ENCODE measurements around the gene OR6X1. TPM values are rescaled to one million over a fixed set of nuclear protein-coding genes. Genes with fewer than 3 reads are reported as not detected.

Gene OR6X1, protein sequence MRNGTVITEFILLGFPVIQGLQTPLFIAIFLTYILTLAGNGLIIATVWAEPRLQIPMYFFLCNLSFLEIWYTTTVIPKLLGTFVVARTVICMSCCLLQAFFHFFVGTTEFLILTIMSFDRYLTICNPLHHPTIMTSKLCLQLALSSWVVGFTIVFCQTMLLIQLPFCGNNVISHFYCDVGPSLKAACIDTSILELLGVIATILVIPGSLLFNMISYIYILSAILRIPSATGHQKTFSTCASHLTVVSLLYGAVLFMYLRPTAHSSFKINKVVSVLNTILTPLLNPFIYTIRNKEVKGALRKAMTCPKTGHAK
- total RNA-seq = not detected

GRCh38 chr11:123754101-123754568 is at the start of gene OR6X1:
OR6X1 (minus strand) TSS chr11:123754518; CDS start chr11:123754518, 0 bp downstream.
- intact Hi-C loops (cut with DNase I; ENCODE audit: low total_unique reads) = no loop called here
- TF ChIP-seq POLR2A (IDR thresholded peaks at IDR 0.05) = no peak
- TF ChIP-seq, protein P1, sequence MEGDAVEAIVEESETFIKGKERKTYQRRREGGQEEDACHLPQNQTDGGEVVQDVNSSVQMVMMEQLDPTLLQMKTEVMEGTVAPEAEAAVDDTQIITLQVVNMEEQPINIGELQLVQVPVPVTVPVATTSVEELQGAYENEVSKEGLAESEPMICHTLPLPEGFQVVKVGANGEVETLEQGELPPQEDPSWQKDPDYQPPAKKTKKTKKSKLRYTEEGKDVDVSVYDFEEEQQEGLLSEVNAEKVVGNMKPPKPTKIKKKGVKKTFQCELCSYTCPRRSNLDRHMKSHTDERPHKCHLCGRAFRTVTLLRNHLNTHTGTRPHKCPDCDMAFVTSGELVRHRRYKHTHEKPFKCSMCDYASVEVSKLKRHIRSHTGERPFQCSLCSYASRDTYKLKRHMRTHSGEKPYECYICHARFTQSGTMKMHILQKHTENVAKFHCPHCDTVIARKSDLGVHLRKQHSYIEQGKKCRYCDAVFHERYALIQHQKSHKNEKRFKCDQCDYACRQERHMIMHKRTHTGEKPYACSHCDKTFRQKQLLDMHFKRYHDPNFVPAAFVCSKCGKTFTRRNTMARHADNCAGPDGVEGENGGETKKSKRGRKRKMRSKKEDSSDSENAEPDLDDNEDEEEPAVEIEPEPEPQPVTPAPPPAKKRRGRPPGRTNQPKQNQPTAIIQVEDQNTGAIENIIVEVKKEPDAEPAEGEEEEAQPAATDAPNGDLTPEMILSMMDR (IDR thresholded peaks at IDR 0.05) = no peak
- DNase-seq (ENCODE audit: low spot score in 2 of 2) = no peak
- WGBS, 2 donors = 89% methylated on average over 3 of the region's 3 CpGs
- H3K4me3 ChIP-seq (ENCODE audit: low read depth, poor library complexity, severe bottlenecking) = no peak within 1 kb of the TSS

GRCh38 chr11:123801765-123802164 is 47.4 kb upstream of the OR6X1 start:
- 0 to 32% methylated on average over 1 of the region's 1 CpG for WGBS, 2 donors
- intact Hi-C loops (cut with DNase I; ENCODE audit: low total_unique reads) = no loop called here
- H3K4me3 ChIP-seq (ENCODE audit: low read depth, poor library complexity, severe bottlenecking) = no peak overlapping the region
- TF ChIP-seq POLR2A (IDR thresholded peaks at IDR 0.05) = no peak
- TF ChIP-seq, protein P1 (IDR thresholded peaks at IDR 0.05) = no peak
- DNase-seq (ENCODE audit: low spot score in 2 of 2) = no peak

GRCh38 chr11:123800036-123800435 is 45.7 kb upstream of the OR6X1 start:
- H3K4me3 ChIP-seq (ENCODE audit: low read depth, poor library complexity, severe bottlenecking) = no peak overlapping the region
- 60 to 79% methylated on average over 3 of the region's 3 CpGs for WGBS, 2 donors
- TF ChIP-seq, protein P1 (IDR thresholded peaks at IDR 0.05) = no peak
- no peak for TF ChIP-seq POLR2A (IDR thresholded peaks at IDR 0.05)
- intact Hi-C loops (cut with DNase I; ENCODE audit: low total_unique reads) = no loop called here
- DNase-seq (ENCODE audit: low spot score in 2 of 2) = no peak

DNA sequence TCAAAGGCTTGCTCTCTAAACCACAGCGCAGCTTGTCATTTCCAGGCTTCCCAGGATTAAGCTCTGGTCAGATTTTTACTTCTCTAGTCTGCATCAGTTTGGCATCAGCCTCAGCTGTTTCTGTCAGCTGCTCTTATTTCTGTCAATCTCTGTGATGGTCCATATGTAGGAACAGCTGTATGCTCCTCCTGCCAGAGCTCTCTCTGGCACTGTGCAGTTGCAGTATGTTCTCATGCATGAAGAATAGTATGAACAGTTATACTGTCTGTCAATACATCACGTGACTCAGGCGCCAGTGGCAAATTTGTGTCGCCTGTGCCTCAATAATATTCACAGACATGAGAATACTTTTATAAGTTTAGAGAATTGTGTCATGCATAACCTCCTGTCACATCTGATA is 45.1 kb upstream of the OR6X1 start:
- DNase-seq (ENCODE audit: low spot score in 2 of 2) = no peak
- intact Hi-C loops (cut with DNase I; ENCODE audit: low total_unique reads) = no loop called here
- TF ChIP-seq POLR2A (IDR thresholded peaks at IDR 0.05) = no peak
- TF ChIP-seq, protein P1 (IDR thresholded peaks at IDR 0.05) = no peak
- no peak overlapping the region for H3K4me3 ChIP-seq (ENCODE audit: low read depth, poor library complexity, severe bottlenecking)
- 65 to 78% methylated on average over 4 of the region's 4 CpGs for WGBS, 2 donors

- intact Hi-C loops (cut with DNase I; ENCODE audit: low total_unique reads) = no loop called here
- WGBS, 2 donors = 78 to 80% methylated on average over 5 of the region's 5 CpGs
- H3K4me3 ChIP-seq (ENCODE audit: low read depth, poor library complexity, severe bottlenecking) = no peak overlapping the region
- no peak for DNase-seq (ENCODE audit: low spot score in 2 of 2)
- TF ChIP-seq, protein P1 (IDR thresholded peaks at IDR 0.05) = no peak
- no peak for TF ChIP-seq POLR2A (IDR thresholded peaks at IDR 0.05)
Measured at GRCh38 chr11:123798513-123799252, 44.4 kb upstream of the OR6X1 start.
